NB4 (cell line): ENCODE results near the gene PCSK5.

ENCODE experiments used
- DNase-seq: peaks from one replicate; pipeline ENCODE4 v3.0.0; 2010; ENCODE audit warnings: low read depth
- H3K4me3 ChIP-seq: one replicate; pipeline ENCODE4 v1.5.1; 2011; ENCODE audit warnings: mild to moderate bottlenecking, low read depth, low read length, moderate library complexity
- CTCF ChIP-seq: IDR thresholded peaks from one replicate; pipeline ENCODE4 v1.5.1; 2012; ENCODE audit warnings: low read depth, low read length
- MYC ChIP-seq: IDR thresholded peaks from 2 replicates; pipeline ENCODE4 v1.6.1; 2011; ENCODE audit warnings: low read depth, low read length
- POLR2A ChIP-seq: IDR thresholded peaks from 2 replicates; pipeline ENCODE4 v1.6.1; 2011; ENCODE audit warnings: mild to moderate bottlenecking; ENCODE audit not compliant: insufficient read length; ENCODE audit errors: extremely low read depth
- TF ChIP-seq, protein P1 (sequence below): IDR thresholded peaks from 2 replicates; pipeline ENCODE4 v1.6.1; 2011; ENCODE audit warnings: low read depth, low read length

The PCSK5 gene

GRCh38 chr9:76162086-76162730 lies 271.7 kb downstream of the PCSK5 start:
- no peak overlapping the region for H3K4me3 ChIP-seq
- no peak for DNase-seq
- TF ChIP-seq POLR2A (no peak), CTCF (no peak), MYC (no peak)
- TF ChIP-seq, protein P1, sequence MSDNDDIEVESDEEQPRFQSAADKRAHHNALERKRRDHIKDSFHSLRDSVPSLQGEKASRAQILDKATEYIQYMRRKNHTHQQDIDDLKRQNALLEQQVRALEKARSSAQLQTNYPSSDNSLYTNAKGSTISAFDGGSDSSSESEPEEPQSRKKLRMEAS: no peak

- no peak for TF ChIP-seq MYC
- TF ChIP-seq, protein P1: no peak
- no peak for TF ChIP-seq CTCF
- TF ChIP-seq POLR2A: no peak
- no peak overlapping the region for H3K4me3 ChIP-seq
- no peak for DNase-seq
Observed at GRCh38 chr9:76162751-76163500, 272.5 kb downstream of the PCSK5 start.

DNA sequence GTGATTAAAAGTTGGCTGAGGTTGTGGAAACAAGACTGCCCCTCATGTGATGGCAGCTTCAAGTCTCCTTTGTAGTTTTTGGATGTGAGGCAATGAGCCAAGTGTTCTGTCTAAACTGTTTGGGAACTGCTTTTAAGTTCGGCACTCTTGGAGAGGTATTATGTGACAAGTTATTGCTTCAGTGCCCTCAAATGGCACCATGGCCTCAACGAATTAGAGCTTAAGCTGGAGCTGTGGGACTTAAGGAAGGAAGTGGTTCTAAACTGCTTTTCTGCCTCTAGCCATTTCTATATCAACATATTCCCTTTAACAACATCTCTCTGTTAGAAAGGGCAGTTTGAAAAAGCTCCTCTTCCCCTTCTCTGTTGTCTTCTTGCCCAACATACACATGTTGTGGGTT lies 276.1 kb downstream of the PCSK5 start:
- DNase-seq: peak; percentile 1
- no peak overlapping the region for H3K4me3 ChIP-seq
- TF ChIP-seq, protein P1: no peak
- no peak for TF ChIP-seq CTCF
- no peak for TF ChIP-seq MYC
- no peak for TF ChIP-seq POLR2A

DNA sequence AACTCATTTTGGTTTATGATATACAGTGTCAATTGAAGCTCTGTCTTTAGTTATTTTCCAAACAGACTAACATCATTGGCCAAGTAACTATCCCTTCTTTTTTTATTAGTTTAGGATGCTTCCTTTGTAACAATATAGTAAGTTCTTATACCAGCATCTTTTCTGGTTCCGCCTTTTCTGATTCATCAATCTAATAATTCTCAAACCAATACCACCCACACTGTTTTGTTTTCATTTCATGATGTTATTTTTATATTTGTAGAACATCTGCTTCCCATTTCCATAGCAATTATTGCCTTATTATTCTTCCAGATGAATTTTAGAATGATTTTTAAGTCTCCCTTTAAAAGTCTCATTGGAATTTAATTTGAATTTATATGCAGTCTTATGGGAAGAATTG lies 285.7 kb downstream of the PCSK5 start:
- H3K4me3 ChIP-seq: no peak overlapping the region
- TF ChIP-seq CTCF (no peak), POLR2A (no peak), MYC (no peak)
- TF ChIP-seq, protein P1: no peak
- no peak for DNase-seq

DNA sequence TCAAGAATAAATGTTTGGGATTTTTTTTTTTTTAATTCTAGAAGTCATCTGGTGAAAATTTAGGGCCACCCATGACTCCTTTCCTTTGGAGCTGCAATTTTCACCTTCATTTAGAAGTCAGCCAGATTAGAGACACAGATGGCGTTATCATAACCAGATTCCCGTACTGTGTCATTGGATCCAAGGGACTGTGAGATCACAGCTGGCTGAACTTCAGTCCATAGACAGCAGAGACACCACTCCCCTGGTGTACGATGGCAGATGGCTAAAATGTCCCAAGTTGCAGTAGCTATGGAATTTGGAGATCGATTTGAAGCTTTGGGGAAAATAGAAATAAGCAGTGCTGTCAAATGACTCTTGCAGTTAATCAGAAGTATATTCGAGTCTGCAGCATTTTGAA lies 287.5 kb downstream of the PCSK5 start:
- H3K4me3 ChIP-seq: no peak overlapping the region
- no peak for DNase-seq
- no peak for TF ChIP-seq MYC
- TF ChIP-seq CTCF: no peak
- TF ChIP-seq, protein P1: no peak
- TF ChIP-seq POLR2A: no peak
